Fibroblast of villous mesenchyme (primary cell): ENCODE measurements around the gene CYP21A2. TPM values are rescaled to one million over a fixed set of nuclear protein-coding genes. Genes with fewer than 3 reads are reported as not detected.
"Not testable (repeated sequence)": the region's sequence is repeated elsewhere in the genome, so short reads cannot be mapped to it uniquely, and the experiment has no call there.

Source experiments
- DNase-seq: peaks from one replicate; pipeline ENCODE4 v3.0.0-alpha.2; 2010; ENCODE audit warnings: low read depth
- H3K4me3 ChIP-seq: 2 replicates; pipeline ENCODE4 v1.5.1; 2011; ENCODE audit warnings: low read depth, mild to moderate bottlenecking, low read length
- CTCF ChIP-seq: IDR thresholded peaks from 2 replicates; pipeline ENCODE4 v1.5.1; 2012; ENCODE audit warnings: low read depth, mild to moderate bottlenecking, low read length; ENCODE audit not compliant: insufficient read depth
- total RNA-seq: library from RNA; depleted of rRNA; stranded (reverse); fragments of >200 nt; gene quantifications from 2 replicates; pipeline ENCODE4 v1.2.3, GENCODE V29; 2012

CYP21A2 gene
- total RNA-seq, 1 donor = under 0.01 TPM

GRCh38 chr6:32050562-32050961 is 12.3 kb downstream of the CYP21A2 start:
- no peak for DNase-seq
- no peak overlapping the region for H3K4me3 ChIP-seq
- TF ChIP-seq CTCF = no peak

- H3K4me3 ChIP-seq, DNase-seq: not testable (repeated sequence)
These were observed 14.4 kb downstream of the CYP21A2 start for GRCh38 chr6:32052626-32053025.

GRCh38 chr6:32053314-32053713 is 15.1 kb downstream of the CYP21A2 start:
- not testable (repeated sequence) for H3K4me3 ChIP-seq, DNase-seq

DNA sequence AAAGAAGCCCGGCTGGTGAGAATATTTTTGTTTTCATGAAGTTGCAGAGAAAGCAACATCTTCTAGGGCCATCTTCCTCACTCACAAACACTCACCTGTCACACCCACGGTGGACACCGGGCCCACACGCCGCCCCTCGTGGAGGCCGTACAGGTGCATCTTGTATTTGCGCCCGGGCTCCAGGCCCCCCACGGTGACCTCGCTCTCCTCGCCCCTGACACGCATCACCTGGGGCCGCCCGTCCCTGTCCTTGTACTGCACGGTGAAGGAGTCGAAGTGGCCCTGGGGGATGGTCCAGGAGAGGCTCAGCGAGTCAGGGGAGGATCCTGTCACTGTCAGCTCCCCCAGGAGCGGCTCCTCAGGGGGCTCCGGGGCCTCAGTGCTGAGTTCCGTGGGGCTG is 17.5 kb downstream of the CYP21A2 start:
- H3K4me3 ChIP-seq, DNase-seq: not testable (repeated sequence)

GRCh38 chr6:32056254-32056653 is 18.0 kb downstream of the CYP21A2 start:
- TF ChIP-seq CTCF = no peak
- no peak overlapping the region for H3K4me3 ChIP-seq
- DNase-seq = no peak

DNA sequence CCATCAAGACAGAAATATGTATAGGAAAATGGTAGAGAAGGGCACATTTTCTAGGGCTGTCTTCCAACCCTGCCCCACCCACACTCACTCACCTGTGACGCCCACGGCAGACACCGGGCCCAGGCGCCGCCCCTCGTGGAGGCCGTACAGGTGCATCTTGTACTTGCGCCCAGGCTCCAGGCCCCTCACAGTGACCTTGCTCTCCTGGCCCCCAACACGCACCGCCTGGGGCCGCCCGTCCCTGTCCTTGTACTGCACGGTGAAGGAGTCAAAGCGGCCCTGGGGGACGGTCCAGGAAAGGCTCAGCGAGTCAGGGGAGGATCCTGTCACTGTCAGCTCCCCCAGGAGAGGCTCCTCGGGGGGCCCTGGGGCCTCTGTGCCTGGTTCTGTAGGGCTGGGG is 19.8 kb downstream of the CYP21A2 start:
- TF ChIP-seq CTCF = no peak
- no peak for DNase-seq
- H3K4me3 ChIP-seq = no peak overlapping the region

DNA sequence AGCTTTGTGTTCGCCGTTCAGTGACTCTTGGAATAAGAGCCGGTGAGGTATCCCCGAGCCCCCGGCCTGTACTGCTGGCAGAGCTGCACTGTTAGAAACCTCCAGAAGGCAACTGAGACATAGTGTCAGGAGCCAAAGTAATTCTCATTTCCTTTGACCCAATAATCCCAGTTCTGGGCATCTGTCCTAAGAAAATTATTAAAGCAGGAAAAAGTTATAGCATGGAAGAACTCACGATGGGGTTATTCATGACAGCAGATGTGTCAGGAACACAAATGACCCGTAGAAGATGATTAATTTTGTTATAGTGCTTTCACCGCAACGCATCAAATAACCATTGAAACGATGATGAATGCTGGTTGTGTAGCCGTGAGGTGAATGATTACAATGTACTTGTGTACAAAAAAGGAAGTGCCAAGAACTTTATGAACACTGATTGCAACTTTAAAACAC is 20.3 kb downstream of the CYP21A2 start:
- no peak for DNase-seq
- H3K4me3 ChIP-seq = no peak overlapping the region

DNA sequence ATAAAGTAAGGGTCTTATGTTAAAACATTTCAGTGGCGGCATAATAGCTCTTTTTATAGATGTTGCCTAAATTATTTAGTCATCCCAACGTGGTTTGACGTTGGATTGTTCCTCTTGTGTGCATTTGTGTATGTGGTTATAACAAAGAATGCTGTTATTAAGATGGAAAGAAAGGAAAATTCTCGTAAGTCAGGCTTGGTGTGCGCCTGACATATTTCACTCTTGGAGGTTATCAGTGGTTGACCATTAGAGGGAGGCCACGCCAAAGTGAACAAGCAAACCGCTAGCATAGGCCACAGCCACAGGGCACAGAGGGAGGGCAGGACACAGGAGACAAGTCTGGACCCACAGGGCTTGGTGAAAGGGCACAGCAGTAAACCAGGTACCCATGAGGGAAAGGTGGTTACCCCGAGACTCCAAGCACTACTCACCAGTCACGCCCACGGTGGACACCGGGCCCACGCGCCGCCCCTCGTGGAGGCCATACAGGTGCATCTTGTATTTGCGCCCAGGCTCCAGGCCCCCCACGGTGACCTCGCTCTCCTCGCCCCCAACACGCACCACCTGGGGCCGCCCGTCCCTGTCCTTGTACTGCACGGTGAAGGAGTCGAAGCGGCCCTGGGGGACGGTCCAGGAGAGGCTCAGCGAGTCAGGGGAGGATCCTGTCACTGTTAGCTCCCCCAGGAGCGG is 22.9 kb downstream of the CYP21A2 start:
- H3K4me3 ChIP-seq = no peak overlapping the region
- DNase-seq = no peak
- no peak for TF ChIP-seq CTCF

More for the DNA sequence above, 20.3 kb downstream of the CYP21A2 start:
- TF ChIP-seq CTCF = no peak

GRCh38 chr6:32064706-32065105 is 26.5 kb downstream of the CYP21A2 start:
- no peak for DNase-seq
- H3K4me3 ChIP-seq = no peak overlapping the region
- TF ChIP-seq CTCF = no peak

GRCh38 chr6:32067521-32067920 is 29.3 kb downstream of the CYP21A2 start:
- DNase-seq, H3K4me3 ChIP-seq: not testable (repeated sequence)

DNA sequence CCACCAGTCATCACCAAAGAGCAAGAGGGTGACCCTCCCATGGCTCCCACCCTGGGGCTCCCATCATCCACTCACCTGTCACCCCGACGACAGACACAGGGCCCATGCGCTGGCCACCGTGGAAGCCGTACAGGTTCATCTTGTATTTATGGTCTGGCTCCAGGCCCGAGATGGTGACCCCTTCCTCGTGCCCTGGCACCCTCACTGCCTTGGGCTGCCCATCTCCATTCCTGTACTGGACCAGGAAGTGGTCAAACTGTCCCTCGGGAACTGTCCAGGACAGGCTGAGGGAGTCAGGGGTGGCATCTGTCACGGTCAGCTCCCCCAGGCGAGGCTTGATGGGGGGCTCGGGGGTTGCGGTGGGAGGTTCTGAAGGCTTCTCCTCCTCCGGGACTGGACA is 30.1 kb downstream of the CYP21A2 start:
- not testable (repeated sequence) for DNase-seq, H3K4me3 ChIP-seq
